ENCODE measurements around the gene CALM1.

The CALM1 gene

DNA sequence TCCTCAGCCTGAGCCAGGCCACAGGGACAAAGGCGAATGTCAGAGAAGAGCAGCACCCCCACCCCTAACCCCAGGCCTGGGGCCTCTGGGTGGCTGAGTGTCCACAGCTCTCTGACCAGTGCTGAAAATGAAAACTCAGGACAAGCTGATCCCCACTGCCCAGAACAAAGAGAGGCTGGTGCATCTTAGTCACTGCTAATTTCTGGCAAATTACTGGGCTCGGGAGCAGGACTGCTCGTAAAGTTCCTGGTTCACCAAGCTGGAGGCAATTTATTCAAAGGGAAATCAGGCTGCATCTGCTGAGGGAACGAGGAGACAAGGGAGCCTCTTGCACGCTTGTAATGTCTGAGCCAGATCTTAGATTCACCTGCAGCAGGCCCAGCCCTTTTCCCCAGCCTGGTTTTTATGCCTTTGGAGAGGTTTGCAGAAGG lies 43.2 kb downstream of the CALM1 start:
- in situ Hi-C loops (cut with HindIII; ENCODE audit: low sequenced_read_pairs), result no loop called here

GRCh38 chr14:90440592-90440991 lies 43.8 kb downstream of the CALM1 start:
- in situ Hi-C loops (cut with HindIII; ENCODE audit: low sequenced_read_pairs), result no loop called here

DNA sequence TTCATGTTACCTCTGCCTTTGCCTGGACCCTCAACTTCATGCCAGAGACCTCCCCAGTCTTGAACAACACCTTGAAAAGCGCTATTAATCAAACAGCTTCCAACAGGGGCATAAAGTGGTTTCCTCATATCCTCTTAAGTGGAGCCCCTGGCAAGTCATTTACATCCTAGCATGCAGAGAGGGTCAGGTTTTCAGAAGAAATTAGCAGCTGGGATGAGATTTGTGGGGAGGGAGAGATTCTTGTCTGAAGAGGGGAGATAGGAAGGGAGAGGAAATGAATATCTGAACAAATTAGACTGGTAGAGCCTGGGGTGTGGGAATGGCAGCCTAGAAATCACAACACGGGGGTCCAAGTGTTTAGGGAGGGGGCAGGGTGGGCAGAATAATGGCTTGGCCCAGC lies 45.6 kb downstream of the CALM1 start:
- in situ Hi-C loops (cut with HindIII; ENCODE audit: low sequenced_read_pairs), result no loop called here

DNA sequence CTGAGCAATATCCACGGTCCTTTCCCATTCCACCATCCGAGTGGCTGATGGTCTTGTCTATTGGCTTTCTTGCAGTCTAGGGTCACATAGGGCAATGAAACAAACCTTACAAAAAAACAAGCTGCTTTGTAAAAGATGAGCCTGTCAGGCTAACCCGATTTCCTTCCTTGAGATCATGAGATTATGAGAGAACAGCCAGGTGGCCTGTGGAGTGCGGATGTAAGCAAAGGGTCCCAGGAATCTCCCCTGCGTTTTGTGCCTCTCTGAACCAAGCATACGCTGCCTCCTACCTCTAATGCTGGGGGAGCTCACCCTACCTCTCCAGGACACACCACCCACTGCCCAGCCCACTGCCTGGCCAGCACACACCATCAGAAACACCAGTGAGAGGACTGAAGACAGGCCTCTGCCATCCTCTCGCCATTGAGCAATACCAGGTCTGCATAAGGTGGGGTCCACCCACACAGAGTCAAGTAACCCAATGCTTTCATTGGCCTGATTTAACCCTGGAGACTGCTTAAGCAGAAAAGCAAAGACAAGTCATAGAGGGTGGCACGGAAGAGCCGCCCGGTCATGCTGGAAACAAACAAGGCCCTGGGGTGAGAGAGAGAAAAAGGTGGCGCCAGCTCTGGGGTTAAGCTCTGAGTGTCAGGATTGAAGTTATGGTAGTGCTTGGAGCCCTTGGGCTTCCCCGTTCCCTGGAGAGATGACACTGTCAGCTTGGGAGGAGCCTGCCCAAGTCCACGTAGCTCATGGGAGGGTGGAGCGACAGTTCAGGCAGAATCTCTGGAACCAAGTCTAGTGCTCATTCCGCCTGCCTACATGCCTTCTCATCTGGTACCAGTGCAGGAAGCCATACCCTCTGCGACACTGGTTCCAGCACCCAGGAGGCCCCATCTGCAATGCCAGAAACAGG lies 46.6 kb downstream of the CALM1 start:
- in situ Hi-C loops (cut with HindIII; ENCODE audit: low sequenced_read_pairs), result no loop called here

DNA sequence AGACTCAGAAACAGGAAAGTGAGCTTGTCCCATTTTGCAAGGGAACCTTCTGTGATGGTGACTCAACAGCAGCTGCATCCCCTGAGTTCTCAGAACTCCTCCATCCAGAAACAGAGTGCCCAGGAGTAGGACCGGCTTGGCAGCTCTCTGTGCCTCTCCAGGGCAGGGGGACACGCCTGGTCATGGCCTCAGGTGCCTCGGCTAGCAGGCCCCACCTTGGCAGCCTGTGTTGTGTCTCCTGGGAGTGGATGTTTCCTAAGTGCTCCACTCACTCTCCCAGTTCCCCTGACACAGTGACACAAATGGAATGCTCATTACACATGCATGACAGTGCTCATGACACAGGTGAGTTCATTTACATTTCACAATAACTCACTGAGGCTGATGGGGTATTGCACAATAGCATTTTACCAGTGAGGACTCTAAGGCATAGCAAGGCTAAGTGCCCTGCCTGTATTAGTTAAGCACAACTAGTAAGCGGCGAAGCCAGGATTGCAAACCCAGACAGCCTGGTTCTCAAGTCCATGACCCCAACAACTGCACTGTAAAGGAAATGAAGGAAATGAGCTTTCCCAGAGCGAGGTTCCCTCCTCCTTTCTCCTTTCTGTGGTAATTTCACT lies 47.4 kb downstream of the CALM1 start:
- in situ Hi-C loops (cut with HindIII; ENCODE audit: low sequenced_read_pairs), result no loop called here

DNA sequence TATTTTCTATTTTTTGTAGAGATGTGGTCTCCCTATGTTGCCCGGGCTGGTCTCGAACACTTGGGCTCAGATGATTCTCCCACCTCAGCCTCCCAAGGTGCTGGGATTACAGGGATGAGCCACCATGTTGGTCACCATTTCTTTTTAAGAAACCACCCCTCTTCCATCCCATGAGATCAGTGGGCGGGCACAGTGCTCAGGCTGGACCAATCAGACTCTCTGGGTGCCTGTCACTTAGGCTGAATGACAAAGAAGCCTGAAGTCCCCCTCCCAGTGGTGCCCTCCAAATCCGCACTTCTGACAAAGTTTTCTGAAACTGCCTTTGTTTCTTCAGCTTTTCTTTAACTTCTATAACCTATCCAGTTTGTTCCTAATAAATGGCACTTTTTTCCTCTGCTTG lies 48.2 kb downstream of the CALM1 start:
- in situ Hi-C loops (cut with HindIII; ENCODE audit: low sequenced_read_pairs), result no loop called here

GRCh38 chr14:90446405-90446804 lies 49.6 kb downstream of the CALM1 start:
- in situ Hi-C loops (cut with HindIII; ENCODE audit: low sequenced_read_pairs), result no loop called here

DNA sequence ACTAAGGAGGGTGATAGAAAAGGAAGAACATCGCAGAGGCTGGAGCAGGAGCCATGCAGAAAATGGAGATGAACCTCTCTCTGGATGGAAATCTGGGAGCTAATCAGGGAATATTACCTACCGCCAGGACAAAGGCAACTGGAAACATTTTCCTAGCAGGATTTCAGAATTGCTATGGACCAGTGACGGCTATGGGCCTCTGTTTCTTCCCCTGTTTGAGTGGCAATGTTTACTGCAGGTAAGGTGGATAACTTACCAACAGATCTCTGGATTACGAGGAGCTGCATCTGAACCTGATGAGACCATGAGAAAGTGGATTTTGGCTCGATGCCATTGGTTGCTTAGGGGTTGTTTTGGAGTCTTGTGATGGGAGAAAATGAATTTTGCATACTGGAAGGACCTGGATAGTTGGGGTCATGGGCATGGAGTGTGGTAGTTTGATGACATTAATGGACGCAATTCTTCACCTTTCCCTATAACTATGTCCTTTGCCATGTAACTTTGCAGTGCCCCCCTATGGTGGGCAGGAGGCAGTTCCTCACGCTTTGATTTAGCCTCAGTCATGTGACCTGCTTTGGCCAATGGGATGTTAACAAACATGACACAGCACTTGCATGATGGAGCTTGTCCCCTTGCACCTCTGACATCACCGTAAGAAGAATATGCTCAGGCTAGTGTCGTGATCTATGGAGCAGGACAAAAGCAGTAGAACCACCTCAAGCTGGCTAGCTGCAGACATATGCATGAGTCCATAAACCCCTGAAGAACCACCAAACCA lies 51.1 kb downstream of the CALM1 start:
- in situ Hi-C loops (cut with HindIII; ENCODE audit: low sequenced_read_pairs), result no loop called here

- in situ Hi-C loops (cut with HindIII; ENCODE audit: low sequenced_read_pairs), result no loop called here
Observed at GRCh38 chr14:90449411-90449810, 52.6 kb downstream of the CALM1 start.

DNA sequence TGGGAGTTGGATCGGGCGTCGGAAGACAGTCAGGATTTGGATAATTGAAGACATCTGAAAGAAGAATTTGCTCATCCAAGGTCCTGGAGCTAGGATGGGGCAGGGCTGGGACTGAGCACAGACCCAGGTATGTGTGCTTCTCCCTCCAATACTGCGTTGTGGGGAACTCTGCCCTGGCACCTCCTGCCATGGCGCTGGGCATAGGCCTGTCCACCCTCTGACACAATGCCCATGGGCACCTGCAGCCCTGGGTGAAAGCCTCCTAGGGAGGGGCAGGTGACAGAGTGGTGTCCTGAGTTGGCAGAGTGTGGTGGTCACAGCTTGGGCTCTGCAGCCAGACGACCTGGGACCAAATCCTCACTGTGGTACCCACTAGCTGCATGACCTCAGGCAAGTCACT lies 53.3 kb downstream of the CALM1 start:
- in situ Hi-C loops (cut with HindIII; ENCODE audit: low sequenced_read_pairs), result no loop called here

DNA sequence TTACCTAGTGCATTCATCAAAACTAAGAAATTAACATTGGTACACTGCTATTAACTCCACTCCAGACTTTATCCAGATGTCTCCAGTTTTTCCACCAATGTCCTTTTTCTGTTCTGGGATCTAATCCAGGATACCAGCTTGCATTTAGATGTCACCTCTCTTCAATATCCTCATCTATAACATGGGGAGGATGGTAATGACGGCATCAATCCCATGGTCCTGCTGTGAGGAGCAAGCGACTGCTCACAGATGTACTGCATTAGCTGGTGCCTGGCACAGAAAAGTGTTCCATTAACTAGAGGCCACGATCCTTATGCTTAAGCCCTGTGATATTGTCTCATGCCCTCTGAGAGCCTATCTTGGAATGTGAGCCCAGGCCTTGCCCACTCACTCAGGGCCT lies 53.8 kb downstream of the CALM1 start:
- in situ Hi-C loops (cut with HindIII; ENCODE audit: low sequenced_read_pairs), result no loop called here

- in situ Hi-C loops (cut with HindIII; ENCODE audit: low sequenced_read_pairs), result no loop called here
Observed at GRCh38 chr14:90451443-90451842, 54.6 kb downstream of the CALM1 start.

DNA sequence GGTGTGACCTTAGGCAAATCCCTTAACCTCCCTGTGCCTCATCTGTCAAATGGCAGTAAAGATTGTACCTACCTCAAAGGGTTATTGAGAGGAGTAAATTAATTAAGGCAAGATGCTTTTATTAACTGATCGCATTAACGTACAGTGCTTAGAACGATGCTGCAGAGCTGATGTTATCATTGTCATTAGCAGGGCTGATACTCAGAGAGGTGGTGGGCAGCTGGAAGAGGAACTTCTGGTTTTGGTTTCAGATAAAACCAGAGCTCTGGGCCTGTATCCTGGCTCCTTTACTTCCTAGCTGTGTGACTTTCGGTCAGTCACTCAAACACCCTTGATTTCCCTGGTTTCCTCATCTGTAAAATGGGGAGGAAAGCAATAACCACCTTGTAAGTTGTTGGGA lies 55.1 kb downstream of the CALM1 start:
- in situ Hi-C loops (cut with HindIII; ENCODE audit: low sequenced_read_pairs), result no loop called here

GRCh38 chr14:90452366-90452765 lies 55.5 kb downstream of the CALM1 start:
- in situ Hi-C loops (cut with HindIII; ENCODE audit: low sequenced_read_pairs), result no loop called here

- in situ Hi-C loops (cut with HindIII; ENCODE audit: low sequenced_read_pairs), result no loop called here
Observed at GRCh38 chr14:90453401-90453951, 56.6 kb downstream of the CALM1 start.

DNA sequence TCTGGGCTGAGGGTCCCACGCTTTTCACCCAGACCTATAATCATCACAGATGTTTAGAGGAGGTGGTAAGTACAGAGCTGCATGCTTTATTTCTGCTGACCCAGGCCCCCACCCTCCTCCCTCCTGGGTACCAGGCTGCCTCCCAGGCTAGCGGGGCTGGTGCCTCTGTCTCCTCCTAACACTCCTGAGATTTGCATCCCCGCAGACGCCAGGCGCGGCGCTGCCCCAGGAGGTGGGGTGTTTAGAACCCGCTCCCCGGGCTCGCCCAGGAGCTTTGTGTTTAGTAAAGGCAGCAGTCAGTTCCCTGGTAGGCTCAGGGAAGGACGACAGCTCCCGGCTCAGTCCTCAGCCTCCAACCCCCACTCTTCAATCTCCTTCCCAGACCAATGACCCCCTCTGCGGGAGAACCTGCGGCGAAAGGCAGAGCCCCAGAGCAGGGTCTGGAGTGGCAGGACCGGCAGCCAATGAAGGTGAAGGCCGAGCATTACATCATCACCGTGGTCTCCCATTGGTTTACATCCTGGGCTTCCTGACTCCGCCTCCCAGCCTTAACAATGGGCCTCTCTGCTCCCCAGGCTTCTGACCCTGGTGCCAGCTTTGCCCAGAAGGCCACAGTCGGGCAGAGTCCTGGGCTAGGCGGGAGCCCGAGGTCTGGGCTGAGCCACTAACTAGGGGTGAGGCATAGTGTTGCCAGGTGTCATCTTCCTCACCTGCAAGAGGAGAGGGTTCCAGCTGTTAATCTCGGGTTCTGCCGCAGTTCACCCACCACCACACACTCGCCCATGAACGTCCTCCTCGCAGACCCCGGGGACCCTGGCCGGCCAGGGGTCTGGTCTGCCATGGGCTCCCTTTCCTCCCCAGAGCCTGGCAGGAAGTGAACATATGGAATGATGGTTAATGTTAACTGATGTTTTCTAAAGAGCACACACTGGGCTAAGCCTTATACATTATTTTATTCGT lies 57.5 kb downstream of the CALM1 start:
- in situ Hi-C loops (cut with HindIII; ENCODE audit: low sequenced_read_pairs), result no loop called here

GRCh38 chr14:90455100-90455571 lies 58.3 kb downstream of the CALM1 start:
- in situ Hi-C loops (cut with HindIII; ENCODE audit: low sequenced_read_pairs), result no loop called here

GRCh38 chr14:90456551-90456950 lies 59.7 kb downstream of the CALM1 start:
- in situ Hi-C loops (cut with HindIII; ENCODE audit: low sequenced_read_pairs), result no loop called here

GRCh38 chr14:90457186-90457585 lies 60.4 kb downstream of the CALM1 start:
- in situ Hi-C loops (cut with HindIII; ENCODE audit: low sequenced_read_pairs), result no loop called here
